CD4-positive, alpha-beta T cell treated with Interleukin-15 for 1 hour (primary cell): Measurements from ENCODE around the gene FAM72A.
"Not testable (repeated sequence)": the region's sequence is repeated elsewhere in the genome, so short reads cannot be mapped to it uniquely, and the experiment has no call there.

Source experiments
- DNase-seq: peaks from one replicate; pipeline ENCODE4 v3.0.0-alpha.2; 2020

FAM72A gene

DNA sequence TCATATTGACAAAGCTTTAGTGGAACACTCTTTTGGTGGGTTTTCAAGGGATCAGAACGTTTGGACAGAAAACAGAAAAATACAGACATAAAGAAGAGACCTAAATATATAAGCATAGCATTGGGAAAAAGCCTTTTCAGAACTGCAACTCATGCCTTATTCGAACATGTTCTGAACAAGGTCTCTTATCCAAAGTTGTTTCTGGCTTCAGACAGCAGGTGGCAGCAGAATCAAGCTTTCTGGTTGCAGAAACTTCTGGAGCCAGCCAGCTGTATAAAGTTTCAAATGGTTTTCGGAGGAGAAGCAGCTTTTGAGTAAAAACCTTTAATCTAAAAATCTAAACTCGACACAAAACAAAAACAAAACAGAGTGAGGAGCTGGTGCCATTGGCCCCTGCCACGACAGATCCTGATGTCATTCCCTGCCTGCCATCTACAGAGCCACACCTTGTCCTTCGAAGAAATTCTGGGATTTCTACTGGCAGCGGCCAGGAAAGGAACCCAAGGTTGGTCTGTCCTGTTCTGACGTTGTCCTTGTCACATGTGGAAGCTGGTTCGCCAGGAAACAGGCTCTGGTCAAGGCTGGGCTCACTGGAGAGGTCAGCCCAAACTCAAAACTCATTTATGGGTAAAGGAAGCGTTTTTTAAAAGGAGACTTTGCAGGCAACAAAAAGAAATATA, 35.1 kb downstream of the FAM72A start:
- not testable (repeated sequence) for DNase-seq

DNA sequence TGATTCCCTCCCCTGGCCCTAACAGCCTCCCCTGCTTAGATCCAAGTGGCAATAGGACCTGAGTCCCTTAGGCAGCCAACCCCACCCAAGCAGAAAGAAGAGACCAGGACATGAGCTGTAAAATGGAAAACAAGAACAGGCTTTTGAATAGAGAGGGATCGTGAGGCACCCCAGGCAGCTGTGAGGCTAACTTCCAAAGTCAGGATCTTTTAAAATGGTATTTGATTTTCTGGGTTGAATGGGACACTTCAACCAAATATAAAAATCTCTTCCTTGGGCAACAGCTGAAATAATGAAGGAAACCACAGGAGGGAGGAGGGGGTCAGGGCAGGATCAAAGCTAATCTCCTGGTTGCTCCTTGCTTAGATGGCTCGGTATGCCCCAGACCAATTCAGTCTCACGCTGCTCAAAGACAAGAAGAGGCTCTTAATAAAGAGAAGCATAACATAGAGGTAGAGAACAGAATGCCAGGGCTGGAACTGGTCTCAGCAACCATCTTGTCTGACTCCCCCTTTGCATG, 56.8 kb downstream of the FAM72A start:
- DNase-seq, result no peak

DNA sequence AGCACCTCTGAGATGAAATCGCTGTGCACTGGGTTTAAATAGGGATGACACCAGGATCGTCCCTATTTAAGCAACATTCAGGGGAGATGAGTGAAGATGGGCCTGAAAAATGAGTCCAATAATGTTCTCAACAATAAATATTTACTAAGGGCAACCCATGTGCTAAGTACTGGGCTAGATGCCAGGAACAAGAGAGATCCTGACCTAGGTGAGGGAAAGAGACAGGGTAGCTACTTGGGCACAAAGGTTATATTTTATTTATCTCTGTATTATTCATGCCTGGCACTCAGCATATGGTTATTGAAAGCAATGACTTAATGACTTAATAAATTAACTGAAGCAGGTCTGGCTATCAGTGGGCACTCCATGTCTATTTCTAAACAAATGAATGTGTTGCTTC, 58.0 kb downstream of the FAM72A start:
- DNase-seq, result no peak

DNA sequence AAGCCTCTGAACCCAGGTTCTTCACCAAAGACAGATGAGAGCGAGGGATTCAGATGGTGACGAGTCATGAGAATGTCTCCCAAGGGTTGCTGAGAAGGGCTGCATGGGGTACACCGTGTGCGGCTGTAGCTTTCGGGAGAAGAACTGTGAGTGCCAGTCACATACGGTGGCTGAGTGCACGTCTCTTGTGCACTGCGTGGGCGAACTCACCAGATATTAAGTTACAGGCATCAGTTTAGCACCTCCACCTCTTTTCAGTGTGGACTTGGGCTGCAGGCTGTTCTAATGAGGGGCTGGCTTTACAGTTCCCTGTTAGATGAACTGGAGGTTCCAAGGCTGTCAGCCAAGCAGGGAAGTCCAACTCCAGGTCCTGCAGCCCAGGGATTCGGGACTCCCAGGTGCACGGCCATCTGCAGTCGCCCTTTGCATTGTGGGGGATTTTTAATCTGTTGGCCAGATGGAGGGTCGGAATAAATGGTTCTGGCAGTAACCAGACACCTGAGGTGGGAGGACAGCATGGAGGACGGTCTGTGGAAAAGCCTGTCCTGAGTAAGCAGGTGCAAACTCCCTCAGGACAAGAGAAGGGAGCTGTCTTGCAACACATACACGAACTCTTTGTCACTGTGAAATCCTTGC, 59.0 kb downstream of the FAM72A start:
- no peak for DNase-seq

DNA sequence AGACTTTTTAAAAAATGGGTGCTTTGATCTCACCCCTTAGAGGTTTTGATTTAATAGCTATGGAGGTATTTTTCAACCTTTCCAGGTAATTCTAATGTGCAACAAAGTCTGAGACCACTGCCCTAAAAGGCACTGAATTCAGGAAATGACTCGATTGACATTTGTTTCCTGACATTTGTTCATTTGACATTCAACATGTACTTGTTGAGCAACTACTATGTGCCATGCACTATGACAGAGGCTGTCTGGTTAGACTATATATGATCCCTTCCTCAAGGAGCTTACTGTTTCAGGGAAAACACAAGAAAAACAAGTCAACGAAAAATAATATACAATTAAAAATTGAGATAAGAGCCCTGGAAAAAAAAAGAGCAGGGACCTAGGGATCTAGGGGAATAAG, 59.9 kb downstream of the FAM72A start:
- DNase-seq, result no peak

DNA sequence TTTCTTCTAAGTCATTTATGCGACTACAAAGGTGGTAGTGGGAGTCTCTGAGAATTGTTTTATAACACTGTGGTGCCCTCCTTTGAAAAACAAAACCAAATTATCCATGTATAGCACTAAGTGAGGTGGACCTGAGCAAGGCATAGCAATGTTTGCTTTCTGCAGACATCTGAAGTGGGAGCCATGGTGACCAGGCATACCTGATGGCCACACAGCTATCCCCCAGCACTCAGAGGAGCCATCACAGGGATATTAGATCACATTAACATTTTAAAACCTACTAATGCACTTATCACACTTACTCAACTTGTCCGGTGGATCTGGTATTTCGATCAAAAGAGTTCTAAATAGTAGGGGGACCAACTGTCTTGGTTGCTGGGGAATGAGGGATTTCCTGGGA, 60.6 kb downstream of the FAM72A start:
- DNase-seq, result no peak

DNA sequence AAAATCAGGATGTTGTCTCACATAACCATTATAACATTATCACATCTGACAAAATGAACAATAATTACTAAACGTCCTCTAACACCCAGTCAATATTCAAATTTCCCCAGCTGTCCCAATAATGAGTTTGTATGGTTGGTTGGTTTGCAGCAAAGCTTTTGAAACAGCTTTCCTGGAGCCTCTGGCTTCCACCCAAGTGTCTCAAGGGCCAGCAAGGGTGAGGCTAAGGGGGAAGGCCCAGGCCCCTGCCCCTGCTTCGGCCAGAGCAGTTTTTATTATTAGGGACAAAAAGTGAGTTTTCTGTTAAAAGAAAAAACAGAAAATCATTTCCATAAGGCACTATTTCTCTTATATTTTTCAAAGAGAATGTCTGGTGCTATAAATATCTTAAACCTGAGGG, 66.4 kb downstream of the FAM72A start:
- DNase-seq, result no peak
